K562 (cell line): ENCODE results near the gene METTL25. TPM values are rescaled to one million over a fixed set of nuclear protein-coding genes. Genes with fewer than 3 reads are reported as not detected.

Source experiments
- ATAC-seq: fragments of 200-7000 bp; cut with Tn5 transposase; 3 replicates; pipeline ENCODE4 v1.9.1; 2020; ENCODE audit warnings: moderate library complexity
- BruUV-seq: library from RNA; stranded (reverse); fragments of 400-500 nt; replicated peaks from 2 replicates; lab custom pipeline; 2021; lab: Mats Ljungman, UMichigan
- CTCF ChIA-PET: fragments of 300-600 bp; formaldehyde crosslinking; extraction: SDS; loops from one replicate; lab custom pipeline; 2021; ENCODE audit warnings: low intra/inter-chr PET ratio; lab: Yijun Ruan, JAX
- POLR2A ChIA-PET: fragments of 300-600, 350-650 bp; sonication (Branson Sonifier 250); formaldehyde crosslinking; extraction: SDS; loops from one replicate; lab custom pipeline; 2021; ENCODE audit warnings: antibody characterized with exemption, inconsistent platforms; lab: Yijun Ruan, JAX
- DNase-seq, 4 experiments: peaks; one replicate each; pipeline versions ENCODE4 v3.0.0 to v3.0.0-alpha.2; 2011 to 2018; ENCODE audit warnings: low spot score in 3 of 4, mixed read lengths in 3 of 4; ENCODE audit errors: extremely low read depth in 1 of 4
- FAIRE-seq: peaks from 2 replicates; lab custom pipeline; 2011; peaks lifted over from hg19 to GRCh38; lab: Jason Lieb, UNC
- H2AFZ ChIP-seq: 2 replicates; pipeline ENCODE4 v1.6.0; 2011; ENCODE audit warnings: low read depth, low read length, control low read depth, inconsistent platforms
- H3K27ac ChIP-seq: fragments of 200-600 bp; 3 replicates; pipeline ENCODE4 v1.8.0; 2011; ENCODE audit warnings: low read depth, mild to moderate bottlenecking, control low read depth, inconsistent platforms, low read length, moderate library complexity, mixed read lengths; ENCODE audit errors: extremely low read depth
- H3K27me3 ChIP-seq, 2 experiments: fragments of 300-600 bp in 1 of 2; 2 replicates in 1 of 2; 3 replicates in 1 of 2; pipeline versions ENCODE4 v1.6.0 to v1.8.0; 2011; ENCODE audit warnings: inconsistent platforms in 2 of 2, low read length in 2 of 2, mild to moderate bottlenecking in 1 of 2, mixed read lengths in 1 of 2, moderate library complexity in 1 of 2; ENCODE audit not compliant: control insufficient read depth in 2 of 2, insufficient read depth in 2 of 2
- H3K36me3 ChIP-seq: fragments of 300-600 bp; 3 replicates; pipeline ENCODE4 v1.8.0; 2011; ENCODE audit warnings: mild to moderate bottlenecking, low read length, inconsistent platforms; ENCODE audit not compliant: control insufficient read depth, insufficient read depth
- H3K4me1 ChIP-seq, 2 experiments: fragments of 200-600 bp in 1 of 2; replicated peaks in 1 of 2; 2 replicates in 1 of 2; 3 replicates in 1 of 2; pipeline versions ENCODE4 v1.5.1 to v1.8.0; 2011; ENCODE audit warnings: inconsistent platforms in 2 of 2, low read length in 2 of 2, mild to moderate bottlenecking in 1 of 2, mixed read lengths in 1 of 2, moderate library complexity in 1 of 2; ENCODE audit not compliant: control insufficient read depth in 2 of 2, insufficient read depth in 2 of 2
- H3K4me2 ChIP-seq: 2 replicates; pipeline ENCODE4 v1.6.1; 2011; ENCODE audit warnings: low read length, control low read depth, inconsistent platforms, mixed read lengths; ENCODE audit not compliant: insufficient read depth
- H3K4me3 ChIP-seq: fragments of 200-600 bp; sonication (generic), shearing (Covaris generic); 2 replicates; pipeline ENCODE4 v1.5.1; 2016; ENCODE audit warnings: control low read depth, inconsistent platforms
- H3K79me2 ChIP-seq: fragments of 200-600 bp; 3 replicates; pipeline ENCODE4 v1.8.0; 2011; ENCODE audit warnings: low read length, inconsistent platforms; ENCODE audit not compliant: control insufficient read depth, insufficient read depth
- H3K9ac ChIP-seq, 2 experiments: 2 replicates each; pipeline versions ENCODE4 v1.6.0 to v1.6.1; 2011; ENCODE audit warnings: low read depth in 2 of 2, low read length in 2 of 2, control low read depth in 1 of 2, inconsistent platforms in 1 of 2, mild to moderate bottlenecking in 1 of 2, mixed read lengths in 1 of 2; ENCODE audit not compliant: insufficient read depth in 1 of 2
- H3K9me1 ChIP-seq: one replicate; pipeline ENCODE4 v1.6.0; 2011; ENCODE audit warnings: inconsistent platforms, mild to moderate bottlenecking, low read length, moderate library complexity; ENCODE audit not compliant: control insufficient read depth, insufficient read depth
- H3K9me3 ChIP-seq: replicated peaks from 2 replicates; pipeline ENCODE4 v1.5.1; 2011; ENCODE audit warnings: low read depth, low read length, inconsistent platforms; ENCODE audit not compliant: control insufficient read depth, insufficient read depth
- H4K20me1 ChIP-seq: replicated peaks from 2 replicates; pipeline ENCODE4 v1.6.1; 2011; ENCODE audit warnings: low read length, inconsistent platforms, mixed read lengths; ENCODE audit not compliant: control insufficient read depth, insufficient read depth
- ARID1B ChIP-seq: fragments of 450-650 bp; IDR thresholded peaks from 2 replicates; pipeline ENCODE4 v1.6.1; 2016; ENCODE audit warnings: antibody characterized with exemption, mild to moderate bottlenecking, inconsistent platforms
- ETV6 ChIP-seq, 3 experiments: fragments of 150-350 bp in 1 of 3; sonication (generic) in 1 of 3; formaldehyde crosslinking in 1 of 3; IDR thresholded peaks; 2 replicates each; pipeline versions ENCODE4 v1.6.1 to v1.8.0; 2014 to 2022; ENCODE audit warnings: borderline replicate concordance in 2 of 3, low read depth in 2 of 3, antibody characterized with exemption in 1 of 3, low read length in 1 of 3, mild to moderate bottlenecking in 1 of 3, missing genetic modification reagents in 1 of 3
- GATAD2A ChIP-seq: fragments of 450-650 bp; IDR thresholded peaks from 2 replicates; pipeline ENCODE4 v1.6.1; 2017
- KAT8 ChIP-seq: fragments of 450-650 bp; IDR thresholded peaks from 2 replicates; pipeline ENCODE4 v1.6.1; 2016; ENCODE audit warnings: low read depth, mild to moderate bottlenecking
- PPARD ChIP-seq: fragments of 250-450 bp; sonication (Bioruptor Pico); IDR thresholded peaks from 2 replicates; pipeline ENCODE4 v1.8.0; 2022; ENCODE audit warnings: inconsistent platforms, mild to moderate bottlenecking, moderate library complexity
- RUNX1 ChIP-seq: sonication (generic); IDR thresholded peaks from 2 replicates; pipeline ENCODE4 v1.6.1; 2016; ENCODE audit warnings: antibody characterized with exemption, low read depth
- SETDB1 ChIP-seq: IDR thresholded peaks from one replicate; pipeline ENCODE4 v1.6.1; 2012; ENCODE audit warnings: low read length, control low read depth, inconsistent platforms
- WGBS: fragments of 100-300 bp; shearing (Covaris generic); methylation state at CpG from one replicate; pipeline ENCODE4 v1.1.6; 2016; ENCODE audit warnings: low coverage, mixed read lengths; ENCODE audit not compliant: insufficient coverage; ENCODE audit errors: missing lambda C conversion rate; 5-methylcytosine and 5-hydroxymethylcytosine counted together
- in situ Hi-C: fragments of 300-500 bp; cut with MboI; formaldehyde crosslinking; loops from 4 replicates; pipeline ENCODE4 v1.15.0; 2018; ENCODE audit warnings: inconsistent platforms, mixed read lengths
- intact Hi-C: fragments of 100-400 bp; cut with micrococcal nuclease; formaldehyde crosslinking; loops from 2 replicates; pipeline ENCODE4 v1.14.2; 2022
- polyA plus RNA-seq, 8 experiments: library from polyadenylated mRNA; depleted of rRNA in 4 of 8; stranded (reverse) in 5 of 8; unstranded in 3 of 8; fragments of >200 nt; fragmentation: Nextera tagmentation in 2 of 8; fragmentation: Illumina TruSeq in 1 of 8; extraction: Ambion mirVana in 2 of 8; extraction: Trizol in 1 of 8; gene quantifications; 2 replicates each; pipeline versions ENCODE4 v1.2.1 to v1.2.3, GENCODE V29; 2011 to 2014; ENCODE audit warnings: inconsistent platforms in 1 of 8, missing spikeins in 1 of 8
- total RNA-seq, 7 experiments: library from RNA; depleted of rRNA in 6 of 7; stranded (reverse); fragments of >200 nt in 6 of 7; fragmentation: Illumina TruSeq in 2 of 7; extraction: Trizol in 2 of 7; gene quantifications; 2 replicates each; pipeline versions ENCODE4 v1.2.1 to v1.2.3, GENCODE V29; 2011 to 2021; ENCODE audit warnings: low replicate concordance in 1 of 7
- TF ChIP-seq, protein P1 (sequence below): fragments of 250-450 bp; sonication (Bioruptor Pico); IDR thresholded peaks from 2 replicates; pipeline ENCODE4 v1.4.0; 2020; ENCODE audit warnings: mild to moderate bottlenecking, moderate library complexity, borderline replicate concordance
- TF ChIP-seq, protein P2 (sequence below): fragments of 250-450 bp; sonication (Bioruptor Pico); IDR thresholded peaks from 2 replicates; pipeline ENCODE4 v1.5.0; 2020; ENCODE audit warnings: mild to moderate bottlenecking, borderline replicate concordance

Gene METTL25
- total and polyA plus RNA-seq, 9 of the 15 experiments (the other 6 are each of a cell fraction or from before 2014, with no cell fraction given): 0.50 to 2.4 (median 1.9) TPM

DNA sequence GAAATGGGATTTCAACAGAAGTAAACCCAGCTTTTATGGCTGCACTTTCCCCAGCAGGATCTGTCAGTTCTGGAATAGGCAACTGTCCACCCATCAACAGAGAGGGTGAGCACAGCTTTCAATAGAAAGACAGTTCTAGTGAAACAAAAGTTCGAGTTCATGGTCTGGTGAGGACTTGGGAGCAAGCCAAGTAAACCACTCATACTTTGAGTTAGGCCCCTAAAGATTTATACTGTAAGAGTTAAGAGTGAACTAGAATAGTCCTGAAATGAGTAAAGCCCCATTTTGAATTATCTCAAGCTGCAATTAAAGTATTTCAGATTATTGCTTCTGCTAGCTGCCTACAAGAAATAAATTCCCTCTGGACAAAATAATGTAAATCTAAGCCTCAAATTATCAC lies 82.6 kb downstream of the METTL25 start (continued):
- TF ChIP-seq, protein P1, sequence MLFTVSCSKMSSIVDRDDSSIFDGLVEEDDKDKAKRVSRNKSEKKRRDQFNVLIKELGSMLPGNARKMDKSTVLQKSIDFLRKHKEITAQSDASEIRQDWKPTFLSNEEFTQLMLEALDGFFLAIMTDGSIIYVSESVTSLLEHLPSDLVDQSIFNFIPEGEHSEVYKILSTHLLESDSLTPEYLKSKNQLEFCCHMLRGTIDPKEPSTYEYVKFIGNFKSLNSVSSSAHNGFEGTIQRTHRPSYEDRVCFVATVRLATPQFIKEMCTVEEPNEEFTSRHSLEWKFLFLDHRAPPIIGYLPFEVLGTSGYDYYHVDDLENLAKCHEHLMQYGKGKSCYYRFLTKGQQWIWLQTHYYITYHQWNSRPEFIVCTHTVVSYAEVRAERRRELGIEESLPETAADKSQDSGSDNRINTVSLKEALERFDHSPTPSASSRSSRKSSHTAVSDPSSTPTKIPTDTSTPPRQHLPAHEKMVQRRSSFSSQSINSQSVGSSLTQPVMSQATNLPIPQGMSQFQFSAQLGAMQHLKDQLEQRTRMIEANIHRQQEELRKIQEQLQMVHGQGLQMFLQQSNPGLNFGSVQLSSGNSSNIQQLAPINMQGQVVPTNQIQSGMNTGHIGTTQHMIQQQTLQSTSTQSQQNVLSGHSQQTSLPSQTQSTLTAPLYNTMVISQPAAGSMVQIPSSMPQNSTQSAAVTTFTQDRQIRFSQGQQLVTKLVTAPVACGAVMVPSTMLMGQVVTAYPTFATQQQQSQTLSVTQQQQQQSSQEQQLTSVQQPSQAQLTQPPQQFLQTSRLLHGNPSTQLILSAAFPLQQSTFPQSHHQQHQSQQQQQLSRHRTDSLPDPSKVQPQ (CRISPR knock-in tag): no peak
- TF ChIP-seq, protein P2, sequence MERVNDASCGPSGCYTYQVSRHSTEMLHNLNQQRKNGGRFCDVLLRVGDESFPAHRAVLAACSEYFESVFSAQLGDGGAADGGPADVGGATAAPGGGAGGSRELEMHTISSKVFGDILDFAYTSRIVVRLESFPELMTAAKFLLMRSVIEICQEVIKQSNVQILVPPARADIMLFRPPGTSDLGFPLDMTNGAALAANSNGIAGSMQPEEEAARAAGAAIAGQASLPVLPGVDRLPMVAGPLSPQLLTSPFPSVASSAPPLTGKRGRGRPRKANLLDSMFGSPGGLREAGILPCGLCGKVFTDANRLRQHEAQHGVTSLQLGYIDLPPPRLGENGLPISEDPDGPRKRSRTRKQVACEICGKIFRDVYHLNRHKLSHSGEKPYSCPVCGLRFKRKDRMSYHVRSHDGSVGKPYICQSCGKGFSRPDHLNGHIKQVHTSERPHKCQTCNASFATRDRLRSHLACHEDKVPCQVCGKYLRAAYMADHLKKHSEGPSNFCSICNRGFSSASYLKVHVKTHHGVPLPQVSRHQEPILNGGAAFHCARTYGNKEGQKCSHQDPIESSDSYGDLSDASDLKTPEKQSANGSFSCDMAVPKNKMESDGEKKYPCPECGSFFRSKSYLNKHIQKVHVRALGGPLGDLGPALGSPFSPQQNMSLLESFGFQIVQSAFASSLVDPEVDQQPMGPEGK (CRISPR knock-in tag): no peak
- TF ChIP-seq GATAD2A: no peak
- no peak for TF ChIP-seq SETDB1
- TF ChIP-seq PPARD: no peak

DNA sequence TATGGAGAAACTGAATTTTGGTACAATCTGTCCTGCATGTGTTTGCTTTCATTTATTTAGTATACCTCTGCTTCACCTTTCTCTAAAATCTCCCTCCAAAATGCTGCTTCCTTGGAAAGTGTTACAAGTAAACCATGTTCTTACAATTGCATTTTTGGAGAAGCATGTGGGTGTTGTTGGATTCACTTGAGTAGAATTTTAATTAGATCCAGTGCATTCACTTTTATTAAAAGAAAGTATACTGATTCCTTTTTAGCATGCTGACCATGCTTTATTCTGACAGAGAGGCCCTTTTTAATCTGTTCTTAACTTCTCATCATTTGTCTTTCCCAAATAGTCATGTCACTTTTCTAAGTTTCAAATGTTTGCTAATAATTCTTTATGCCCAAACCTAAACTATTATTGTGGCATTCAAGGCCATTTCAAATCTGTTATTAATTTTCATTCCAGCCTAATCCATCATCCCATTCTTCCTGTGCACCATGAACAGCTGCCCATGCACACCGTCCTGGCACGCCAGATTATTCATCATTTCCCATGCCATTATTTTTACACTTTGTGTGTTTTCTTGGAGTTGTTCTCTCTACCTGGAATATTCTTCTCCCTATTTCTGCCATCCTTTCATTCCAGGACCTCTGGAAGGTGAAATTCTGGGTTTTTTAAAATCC lies 90.7 kb downstream of the METTL25 start:
- Histone ChIP-seq H3K4me3 (no peak overlapping the region), H3K27me3 (no peaks in the 10 kb centered on the region), H3K4me1 (no peaks in the 10 kb centered on the region), H3K27ac (no peak overlapping the region), H3K4me2 (no peak overlapping the region), H3K9me3 (no peaks in the 10 kb centered on the region), H3K36me3 (no peaks in the 10 kb centered on the region), H3K9ac (no peak overlapping the region), H3K79me2 (no peaks in the 10 kb centered on the region), H2AFZ (no peak overlapping the region), H3K9me1 (no peaks in the 10 kb centered on the region), H4K20me1 (no peaks in the 10 kb centered on the region)
- in situ Hi-C loops: no loop called here
- intact Hi-C loops: no loop called here
- no TSS peak for BruUV-seq
- CTCF ChIA-PET: no interaction called here
- 0% methylated on average over 2 of the region's 2 CpGs for WGBS
- FAIRE-seq (no peak), ATAC-seq (no peak), DNase-seq (no peak)
- POLR2A ChIA-PET: no interaction called here
- TF ChIP-seq ARID1B: no peak
- TF ChIP-seq RUNX1: no peak
- TF ChIP-seq KAT8: no peak
- TF ChIP-seq ETV6 (IDR thresholded peaks at IDR 0.05; ENCODE audit: borderline replicate concordance in 1 of 2, low read depth in 2 of 2, low read length in 1 of 2): no peak
- TF ChIP-seq ETV6 (CRISPR knock-in tag; IDR thresholded peaks at IDR 0.05; ENCODE audit: borderline replicate concordance): no peak
